A549 (cell line): Measurements from ENCODE around the gene MIOX.

Experiments used
- CTCF ChIP-seq: fragments of >200 bp; sonication (Bioruptor Twin); formaldehyde crosslinking; IDR thresholded peaks from 3 replicates; pipeline ENCODE4 v1.5.1; 2016
- ESRRA ChIP-seq: fragments of 150-350 bp; IDR thresholded peaks from 2 replicates; pipeline ENCODE4 v1.6.1; 2014; ENCODE audit warnings: mild to moderate bottlenecking, low read length, borderline replicate concordance
- MAZ ChIP-seq: fragments of 150-350 bp; IDR thresholded peaks from 2 replicates; pipeline ENCODE4 v1.6.1; 2014; ENCODE audit warnings: antibody characterized with exemption, low read depth, low read length, borderline replicate concordance
- NFE2L2 ChIP-seq: fragments of 150-350 bp; conservative IDR thresholded peaks from 2 replicates; pipeline ENCODE4 v1.6.1; 2014; ENCODE audit warnings: low read length
- POLR2A ChIP-seq: IDR thresholded peaks from 2 replicates; pipeline ENCODE4 v1.6.1; 2012; ENCODE audit warnings: mild to moderate bottlenecking, low read length
- RNF2 ChIP-seq: fragments of 200-600 bp; sonication (generic); IDR thresholded peaks from 2 replicates; pipeline ENCODE4 v1.6.1; 2016; ENCODE audit warnings: low read depth, mild to moderate bottlenecking, antibody characterized with exemption, moderate library complexity, borderline replicate concordance

DNA sequence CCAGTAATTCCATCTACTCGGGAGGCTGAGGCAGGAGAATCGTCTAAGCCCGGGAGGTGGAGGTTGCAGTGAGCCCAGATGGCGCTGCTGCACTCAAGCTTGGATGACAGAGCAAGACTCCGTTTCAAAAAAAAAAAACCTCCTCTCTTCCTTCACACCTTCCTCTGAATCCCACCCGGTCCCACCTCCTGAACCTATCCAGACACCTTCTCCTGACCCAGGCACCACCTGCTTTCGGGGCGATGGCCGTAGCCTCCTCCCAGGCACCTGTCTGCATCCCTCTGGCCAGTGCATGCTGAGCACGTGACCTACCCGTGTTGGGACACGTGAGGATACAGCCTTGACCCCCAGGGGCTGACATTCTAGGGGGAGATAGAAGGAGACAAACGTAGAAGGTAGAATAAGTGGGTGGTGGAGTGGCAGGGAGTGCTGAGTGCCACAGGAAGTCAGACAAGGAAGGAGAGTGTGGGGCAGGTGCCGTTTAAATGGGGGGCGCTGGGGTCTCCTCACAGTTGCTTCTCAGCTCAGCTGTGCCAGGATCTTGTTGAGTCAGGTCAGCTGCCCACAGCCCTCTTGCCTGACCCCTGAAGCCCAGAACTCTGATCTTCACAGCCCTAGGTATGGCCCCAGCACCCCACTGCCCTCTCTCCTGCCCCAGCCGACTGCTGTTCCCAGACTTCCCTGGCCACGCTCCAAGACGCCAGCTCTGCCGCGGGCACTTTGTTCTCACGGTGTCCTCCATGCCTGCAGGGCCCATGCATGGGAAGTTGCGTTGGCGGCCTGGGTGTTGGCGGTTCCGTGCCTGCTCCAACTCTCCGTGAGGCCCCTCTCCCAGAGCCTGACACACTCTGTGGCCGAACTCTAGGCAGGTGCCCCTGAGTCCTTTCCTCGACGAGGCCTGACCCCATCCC lies 1.2 kb upstream of the MIOX start:
- no peak for TF ChIP-seq MAZ
- no peak for TF ChIP-seq CTCF
- TF ChIP-seq NFE2L2, result no peak
- TF ChIP-seq ESRRA, result no peak
- no peak for TF ChIP-seq RNF2
- TF ChIP-seq POLR2A, result no peak
